Forelimb muscle (tissue), 1 donor: ENCODE results near the gene DRC3. TPM values are rescaled to one million over a fixed set of nuclear protein-coding genes. Genes with fewer than 3 reads are reported as not detected.
"Not testable (repeated sequence)": the region's sequence is repeated elsewhere in the genome, so short reads cannot be mapped to it uniquely, and the experiment has no call there.

Source experiments
- DNase-seq: peaks from one replicate; pipeline ENCODE4 v3.0.0-alpha.2; 2013; ENCODE audit warnings: low read depth
- polyA plus RNA-seq: library from polyadenylated mRNA; unstranded; fragments of 120-200 nt; gene quantifications from one replicate; pipeline ENCODE4 v1.2.1, GENCODE V29; 2013; ENCODE audit not compliant: insufficient read length

Gene DRC3
- polyA plus RNA-seq, 1 donor: 6.6 TPM

DNA sequence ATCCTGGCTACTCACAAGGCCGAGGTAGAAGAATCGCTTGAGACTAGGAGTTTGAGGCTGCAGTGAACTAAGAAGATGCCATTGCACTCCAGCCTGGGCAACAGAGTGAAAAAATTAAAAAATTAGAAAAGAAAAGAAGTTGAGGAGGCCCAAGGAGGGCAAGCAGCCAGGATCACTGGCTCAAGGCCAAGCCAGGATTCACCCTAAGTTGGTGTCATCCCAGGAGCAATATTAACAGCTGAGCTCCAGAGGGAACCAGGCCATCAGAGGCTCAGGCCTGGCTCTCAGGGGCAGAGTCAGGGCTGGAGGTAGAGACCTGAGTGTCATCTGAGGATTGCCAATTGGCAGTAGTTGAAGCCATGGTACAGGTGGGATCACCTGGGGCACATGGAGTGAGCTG, 20.7 kb downstream of the DRC3 start:
- DNase-seq: no peak

DNA sequence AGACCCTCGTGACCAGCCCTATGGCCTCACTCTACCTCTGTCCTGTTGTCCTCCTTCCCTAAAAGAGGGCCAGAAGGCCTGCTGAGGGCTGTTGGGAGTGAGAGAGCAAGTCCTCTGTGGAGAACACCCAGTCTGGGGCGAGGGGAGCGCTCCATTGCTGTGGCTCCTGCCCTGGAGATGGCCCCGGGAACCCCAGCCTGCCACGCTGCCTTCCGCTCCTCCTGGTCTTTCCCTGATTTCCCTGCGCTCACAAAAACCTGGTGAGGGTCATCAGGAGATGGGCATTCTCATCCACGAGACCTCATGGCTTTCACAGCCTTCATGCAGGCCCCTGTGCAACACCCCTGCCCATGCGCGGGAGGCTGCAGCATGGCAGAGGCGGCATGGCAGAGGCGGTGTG, 21.2 kb downstream of the DRC3 start:
- no peak for DNase-seq

DNA sequence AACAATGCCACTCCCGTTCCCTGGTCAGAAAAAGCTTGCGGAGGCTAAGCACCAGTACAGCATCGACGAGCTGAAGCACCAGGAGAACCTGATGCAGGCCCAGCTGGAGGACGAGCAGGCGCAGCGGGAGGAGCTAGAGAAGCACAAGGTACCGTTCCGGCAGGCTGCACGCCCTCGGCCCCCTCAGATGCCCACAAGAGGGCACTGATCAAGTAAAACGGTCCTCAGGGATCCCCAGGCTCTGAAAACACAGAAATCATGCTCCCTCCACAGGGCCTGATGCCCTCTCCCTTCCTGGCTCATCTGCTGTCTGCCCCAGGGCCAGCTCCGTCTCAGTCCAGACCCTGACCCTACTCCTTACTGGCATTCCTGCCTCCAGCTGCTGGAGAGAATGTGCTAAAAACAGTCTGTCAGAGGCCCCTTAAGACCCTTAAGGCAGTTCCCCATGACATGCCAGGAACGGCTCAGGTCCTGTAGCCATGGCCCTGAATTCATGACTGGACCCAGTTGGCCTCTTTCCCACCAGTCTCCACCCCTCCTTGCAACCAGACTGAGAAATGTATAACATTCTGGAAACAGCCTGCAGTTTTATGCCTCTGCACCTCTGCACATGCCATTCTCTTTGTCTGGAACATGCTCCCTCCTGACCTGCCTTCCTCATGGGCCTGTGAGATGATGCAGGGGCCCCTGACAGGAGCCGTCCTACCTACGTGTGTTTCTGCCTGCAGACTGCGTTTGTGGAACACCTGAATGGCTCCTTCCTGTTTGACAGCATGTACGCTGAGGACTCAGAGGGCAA, 21.8 kb downstream of the DRC3 start:
- no peak for DNase-seq

DNA sequence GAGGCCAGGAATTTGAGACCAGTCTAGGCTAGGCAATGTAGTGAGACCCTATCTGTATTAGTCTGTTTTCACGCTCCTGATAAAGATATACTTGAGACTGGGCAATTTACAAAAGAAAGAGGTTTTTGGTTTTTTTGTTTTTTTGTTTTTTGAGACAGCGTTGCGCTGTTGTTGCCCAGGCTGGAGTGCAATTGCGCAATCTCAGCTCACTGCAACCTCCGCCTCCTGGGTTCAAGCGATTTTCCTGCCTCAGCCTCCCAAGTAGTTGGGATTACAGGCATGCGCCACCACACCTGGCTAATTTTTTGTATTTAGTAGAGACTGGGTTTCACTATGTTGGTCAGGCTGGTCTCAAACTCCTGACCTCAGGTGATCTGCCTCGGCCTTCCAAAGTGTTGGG, 23.2 kb downstream of the DRC3 start:
- not testable (repeated sequence) for DNase-seq

DNA sequence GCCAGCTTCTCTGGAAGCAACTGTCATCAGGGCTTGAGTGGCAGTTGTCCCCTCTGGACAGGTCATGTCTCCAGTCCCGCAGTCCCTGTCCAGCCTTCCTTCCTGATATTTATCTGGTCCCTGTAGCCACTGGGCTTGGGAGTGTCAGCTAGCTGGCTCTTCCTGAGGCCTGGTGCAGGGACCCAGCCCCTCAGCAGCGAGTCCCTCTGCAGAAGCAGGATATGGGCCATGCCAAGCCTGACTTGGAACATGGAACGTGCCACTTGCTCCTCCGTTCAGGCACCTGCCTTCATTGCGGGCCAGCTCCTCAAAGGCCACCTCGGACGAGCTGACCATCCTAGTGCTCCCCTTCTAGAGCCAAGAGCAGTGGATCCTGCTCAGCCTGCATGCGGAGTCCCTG, 26.3 kb downstream of the DRC3 start:
- no peak for DNase-seq

DNA sequence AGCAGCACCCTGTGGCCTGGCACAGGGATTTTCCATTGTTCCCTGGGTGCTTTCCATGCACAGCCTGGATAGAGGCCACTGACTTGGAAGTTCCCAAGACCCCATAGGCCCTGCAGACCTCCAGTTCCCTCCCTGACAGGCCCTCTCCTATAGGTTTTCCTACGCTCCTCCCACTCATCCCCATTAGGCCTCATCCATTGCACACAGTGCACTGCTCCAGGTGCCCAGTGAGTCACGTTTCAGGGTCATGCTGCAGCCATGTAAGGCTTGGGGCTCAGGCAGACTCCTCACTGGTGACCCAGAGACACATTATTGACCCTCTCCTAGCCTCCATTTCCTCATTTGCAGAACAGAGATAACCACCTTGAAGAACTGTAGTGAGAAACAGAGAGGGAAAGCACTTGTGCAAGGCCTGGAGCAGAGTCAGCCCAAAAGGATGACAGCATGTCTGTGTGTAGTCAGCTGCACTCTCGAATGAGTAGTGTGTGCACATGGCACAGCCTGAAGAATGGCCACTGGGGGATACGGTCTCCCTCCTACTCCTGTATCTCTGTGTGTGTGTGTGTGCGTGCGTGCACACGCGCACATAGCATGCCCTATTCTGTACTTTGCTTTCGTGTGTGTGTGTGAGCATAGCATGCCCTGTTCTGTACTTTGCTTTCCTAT, 26.8 kb downstream of the DRC3 start:
- no peak for DNase-seq

DNA sequence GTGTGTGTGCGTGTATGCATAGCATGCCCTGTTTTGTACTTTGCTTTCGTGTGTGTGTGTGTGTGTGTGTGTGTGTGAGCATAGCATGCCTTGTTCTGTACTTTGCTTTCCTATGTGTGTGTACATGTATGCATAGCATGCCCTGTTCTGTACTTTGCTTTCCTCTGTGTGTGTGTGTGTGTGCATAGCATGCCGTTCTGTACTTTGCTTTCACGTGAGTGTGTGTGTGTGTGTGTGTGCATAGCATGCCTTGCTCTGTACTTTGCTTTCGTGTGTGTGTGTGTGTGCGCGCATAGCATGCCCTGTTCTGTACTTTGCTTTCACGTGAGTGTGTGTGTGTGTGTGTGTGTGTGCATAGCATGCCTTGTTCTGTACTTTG, 27.4 kb downstream of the DRC3 start:
- DNase-seq: no peak

DNA sequence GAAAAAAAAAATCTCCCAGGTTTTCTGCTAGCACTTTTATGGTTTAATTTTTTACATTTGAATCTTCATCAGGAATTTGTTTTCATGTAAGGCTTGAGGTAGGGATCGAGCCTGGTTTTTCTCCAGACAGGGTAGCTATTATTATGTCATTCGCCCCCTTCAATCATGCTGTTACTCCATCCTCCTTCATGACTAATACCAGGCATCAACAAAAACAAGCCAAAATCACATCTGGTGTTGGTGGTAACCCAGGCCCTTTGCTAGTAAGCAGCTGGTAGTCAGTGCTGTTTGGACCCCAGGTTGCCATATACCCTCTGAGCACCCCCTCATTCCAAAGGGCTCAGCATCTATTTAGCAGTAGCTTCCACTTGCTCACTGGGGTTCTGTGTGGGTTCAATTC, 29.5 kb downstream of the DRC3 start:
- no peak for DNase-seq

DNA sequence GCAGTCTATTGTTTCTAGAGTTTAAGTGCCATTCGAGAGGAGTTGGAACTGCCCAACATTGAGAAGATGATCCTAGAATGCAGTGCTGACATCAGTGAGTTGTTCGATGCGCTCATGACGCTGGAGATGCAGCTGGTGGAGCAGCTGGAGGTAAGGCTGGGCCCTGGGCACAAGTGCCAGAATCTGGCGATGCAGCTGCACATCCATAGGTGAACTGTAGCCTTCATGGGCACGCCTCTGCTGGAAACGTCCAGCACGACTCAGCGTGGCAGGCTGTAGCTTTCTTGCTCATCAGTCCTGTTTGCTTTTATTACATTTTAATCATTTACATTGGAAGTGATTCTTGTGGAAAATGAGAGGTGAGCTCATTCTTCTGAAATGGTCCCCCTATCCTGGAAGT, 31.7 kb downstream of the DRC3 start:
- DNase-seq: no peak

DNA sequence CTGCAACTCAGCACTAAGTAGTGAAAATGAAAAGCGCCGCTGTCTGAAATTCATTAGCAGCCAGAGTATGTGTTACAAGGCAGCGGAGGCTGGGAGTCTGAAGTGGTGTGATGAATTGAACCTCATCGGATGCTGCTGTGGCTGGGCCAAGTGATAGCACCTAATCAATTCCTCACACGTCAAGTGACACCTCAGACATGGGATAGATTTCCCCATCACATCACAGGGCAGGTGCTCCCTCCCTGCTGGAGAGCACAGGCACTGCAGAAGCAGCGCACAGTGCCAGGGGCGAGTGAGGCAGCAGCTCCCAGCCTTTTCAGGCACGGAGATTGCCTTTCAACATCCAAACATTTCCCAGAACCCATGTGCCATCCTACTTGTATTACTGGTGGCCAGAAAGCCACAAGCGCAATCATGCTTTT, 32.2 kb downstream of the DRC3 start:
- DNase-seq: no peak

DNA sequence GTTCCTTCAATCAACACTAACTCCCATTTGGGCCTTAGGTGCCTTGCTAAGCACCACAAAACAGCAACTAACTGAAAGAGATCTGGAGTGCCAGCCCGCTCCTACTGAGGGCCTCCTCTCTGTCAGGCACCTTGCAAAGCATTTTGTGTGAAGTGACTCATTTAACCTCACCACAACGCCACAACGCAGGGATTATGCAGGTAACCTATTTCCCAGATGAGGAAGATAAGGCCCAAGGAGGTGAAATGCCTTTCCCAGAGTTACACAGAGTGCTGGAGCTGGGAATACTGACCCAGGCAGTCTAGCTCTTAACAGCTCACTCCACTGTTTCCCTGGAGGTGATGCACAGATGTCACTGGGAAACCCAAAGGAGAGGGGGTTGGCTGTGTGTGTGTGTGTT, 32.8 kb downstream of the DRC3 start:
- no peak for DNase-seq

DNA sequence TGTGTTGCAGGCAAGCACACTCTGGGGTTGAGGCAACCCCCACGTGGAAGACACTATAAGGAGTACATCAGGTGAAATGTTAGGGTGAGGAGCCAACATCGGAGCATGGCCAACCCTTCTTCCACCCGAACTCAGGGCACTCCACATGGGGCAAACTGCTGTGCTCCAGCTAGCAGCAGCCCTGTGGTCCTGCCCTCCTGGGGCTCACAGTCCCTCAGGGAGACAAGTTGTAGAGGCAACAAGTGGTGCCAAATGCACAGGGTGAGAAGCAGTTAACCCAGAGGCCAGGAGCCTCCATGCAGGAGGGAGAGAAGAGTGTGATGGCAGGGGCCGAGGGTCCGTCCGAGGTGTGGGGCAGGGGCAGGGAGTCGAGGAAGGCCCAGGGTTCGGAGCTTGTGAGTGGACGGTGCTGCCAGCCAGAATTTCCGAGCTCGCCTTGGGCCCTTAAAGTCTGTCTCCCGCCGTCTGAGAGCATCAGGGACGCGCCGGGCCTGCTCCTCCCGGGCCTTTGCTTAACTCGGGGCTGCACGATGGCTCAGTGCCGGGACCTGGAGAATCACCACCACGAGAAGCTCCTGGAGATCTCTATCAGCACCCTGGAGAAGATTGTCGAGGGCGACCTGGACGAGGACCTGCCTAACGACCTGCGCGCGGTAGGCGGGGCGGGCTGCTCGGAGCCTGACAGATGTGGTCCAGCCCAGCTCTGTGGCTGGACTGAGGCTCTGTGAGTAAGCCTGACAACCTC, 34.0 kb downstream of the DRC3 start:
- no peak for DNase-seq

DNA sequence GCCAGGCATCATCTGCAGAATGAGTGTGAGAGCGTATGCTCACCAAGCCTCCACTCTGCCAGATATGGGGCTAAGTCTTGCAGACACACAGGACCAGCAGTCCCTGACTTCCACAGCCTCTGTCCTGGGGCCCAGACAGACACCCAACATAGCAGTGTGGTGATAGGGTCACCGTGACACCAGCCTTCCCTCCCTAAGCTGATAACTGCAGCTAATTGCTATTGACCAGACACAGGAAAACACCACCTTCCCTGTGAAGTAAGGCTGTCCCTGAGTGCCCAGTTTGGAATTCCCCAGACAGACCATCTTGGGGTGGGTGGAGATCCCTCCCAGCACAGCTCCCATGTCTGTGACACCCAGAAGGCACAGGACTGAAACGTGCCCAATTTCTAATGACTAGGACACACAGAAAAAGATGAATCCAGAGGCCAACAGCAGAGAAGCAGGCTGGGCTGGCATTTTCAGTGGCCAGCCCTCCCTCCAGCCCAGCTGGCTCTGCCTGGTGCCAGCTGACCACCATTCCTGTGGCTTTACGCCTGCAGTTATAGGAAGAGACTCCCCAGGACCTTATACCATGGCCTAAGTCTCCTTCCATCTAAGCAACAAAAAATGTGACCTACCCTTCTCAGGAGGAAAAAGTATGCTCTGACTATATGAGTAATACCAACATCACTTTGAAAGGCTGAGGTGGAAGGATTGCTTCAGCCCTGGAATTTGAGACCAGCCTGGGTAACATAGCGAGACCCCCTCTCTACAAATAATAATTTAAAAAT, 36.0 kb downstream of the DRC3 start:
- no peak for DNase-seq

DNA sequence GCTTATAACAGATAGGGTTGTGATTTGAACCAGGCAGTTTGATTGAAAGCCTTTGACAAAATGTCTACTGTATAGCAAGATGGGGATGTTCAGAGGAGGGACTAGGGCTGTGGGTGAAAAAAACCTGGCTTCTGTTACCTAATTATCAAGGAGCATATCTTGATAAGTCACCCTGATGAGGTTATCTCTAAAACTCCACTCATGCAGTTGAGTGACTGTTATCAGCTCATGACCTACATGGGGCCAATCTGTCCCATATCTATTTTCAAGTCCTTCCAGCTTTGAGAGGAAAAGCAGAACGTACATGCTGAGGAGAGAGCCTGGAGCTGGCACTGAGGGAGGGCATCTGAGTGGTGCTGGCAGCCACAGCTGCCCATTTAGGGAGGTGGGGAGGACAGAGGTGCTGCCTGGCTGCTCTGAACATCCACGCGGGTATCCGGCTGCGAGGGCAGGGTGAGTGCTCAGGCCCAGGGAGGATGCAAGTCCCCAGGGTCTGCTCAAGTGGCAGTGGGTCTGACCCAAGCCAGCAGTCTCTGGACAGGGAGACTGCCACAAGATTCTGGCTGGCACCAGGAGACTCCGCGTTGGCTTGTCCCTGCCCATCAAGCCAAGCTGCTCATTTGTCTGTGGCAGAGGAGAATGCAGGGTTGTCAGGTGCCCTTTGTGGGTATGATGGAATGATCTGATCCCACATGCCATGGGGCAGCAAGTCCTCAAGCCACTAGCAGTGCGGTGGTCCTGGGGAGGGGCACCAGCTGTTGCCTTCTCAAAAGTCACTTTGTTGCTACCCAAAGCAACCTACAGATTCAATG, 37.2 kb downstream of the DRC3 start:
- no peak for DNase-seq

DNA sequence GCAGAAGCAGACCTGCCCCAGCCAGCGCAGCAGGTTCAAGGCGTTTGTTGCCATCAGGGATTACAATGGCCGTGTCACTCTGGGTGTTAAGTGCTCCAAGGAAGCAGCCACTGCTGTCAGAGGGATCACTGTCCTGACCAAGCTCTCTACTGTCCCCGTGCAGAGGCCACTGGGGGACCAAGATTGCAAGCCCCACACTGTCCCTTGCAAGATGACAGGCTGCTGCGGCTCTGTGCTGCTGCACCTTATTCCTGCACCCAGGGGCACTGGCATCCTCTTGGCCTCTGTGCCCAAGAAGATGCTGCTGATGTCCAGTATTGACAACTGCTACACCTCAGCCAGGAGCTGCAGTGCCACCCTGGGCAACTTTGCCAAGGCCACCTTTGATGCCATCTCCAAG, 38.6 kb downstream of the DRC3 start:
- no peak for DNase-seq

DNA sequence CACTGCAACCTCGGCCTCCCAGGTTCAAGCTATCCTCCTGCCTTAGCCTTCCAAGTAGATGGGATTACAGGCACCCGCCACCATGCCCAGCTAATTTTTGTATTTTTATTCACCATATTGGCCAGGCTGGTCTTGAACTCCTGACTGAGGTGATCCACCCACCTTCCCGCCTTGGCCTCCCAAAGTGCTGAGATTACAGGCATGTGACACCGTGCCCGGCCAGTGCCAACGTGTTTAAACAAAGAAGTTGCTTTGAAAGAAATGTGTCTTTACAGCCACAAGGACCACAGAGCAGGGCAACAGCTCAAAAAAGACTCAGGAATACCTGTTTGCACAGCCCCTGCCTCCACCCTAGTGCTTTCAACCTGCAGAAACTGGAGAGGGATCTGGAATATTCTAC, 41.3 kb downstream of the DRC3 start:
- DNase-seq: no peak

DNA sequence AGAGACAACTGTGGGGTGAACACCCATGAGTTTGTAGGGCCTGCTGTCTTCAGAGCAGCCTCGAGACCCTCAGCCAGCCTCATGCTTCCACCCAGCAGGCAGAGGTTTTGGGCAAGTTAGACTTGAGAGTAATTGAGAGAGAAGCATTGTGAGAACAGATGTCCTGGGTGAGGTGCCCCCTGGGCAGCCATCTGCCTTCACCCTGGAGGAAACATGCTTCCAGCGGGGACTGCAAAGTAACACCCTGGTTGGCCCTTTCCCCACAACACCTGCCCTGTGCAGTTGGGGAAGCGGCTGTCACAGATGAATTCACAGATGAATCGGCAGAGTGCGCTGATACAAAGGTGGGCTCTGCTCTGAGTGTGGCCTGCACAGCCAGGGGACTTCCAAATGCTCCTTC, 42.9 kb downstream of the DRC3 start:
- DNase-seq: no peak

DNA sequence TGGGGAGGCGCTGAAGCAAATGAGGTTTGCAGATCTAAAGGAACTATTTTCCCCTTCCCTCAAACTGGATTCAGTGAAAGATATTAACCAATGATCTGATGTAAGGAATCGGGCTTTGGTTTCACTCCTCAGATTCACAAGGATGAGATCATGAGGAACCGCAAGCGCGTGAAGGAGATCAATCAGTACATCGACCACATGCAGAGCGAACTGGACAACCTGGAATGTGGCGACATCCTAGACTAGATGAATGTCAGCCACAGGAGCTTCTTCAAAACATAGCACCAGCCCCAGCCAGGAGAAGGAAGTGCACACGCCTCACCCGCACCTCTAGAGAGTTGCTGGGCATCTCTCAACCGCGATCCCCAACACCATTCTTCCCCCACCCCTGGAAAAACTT, 43.8 kb downstream of the DRC3 start:
- no peak for DNase-seq

DNA sequence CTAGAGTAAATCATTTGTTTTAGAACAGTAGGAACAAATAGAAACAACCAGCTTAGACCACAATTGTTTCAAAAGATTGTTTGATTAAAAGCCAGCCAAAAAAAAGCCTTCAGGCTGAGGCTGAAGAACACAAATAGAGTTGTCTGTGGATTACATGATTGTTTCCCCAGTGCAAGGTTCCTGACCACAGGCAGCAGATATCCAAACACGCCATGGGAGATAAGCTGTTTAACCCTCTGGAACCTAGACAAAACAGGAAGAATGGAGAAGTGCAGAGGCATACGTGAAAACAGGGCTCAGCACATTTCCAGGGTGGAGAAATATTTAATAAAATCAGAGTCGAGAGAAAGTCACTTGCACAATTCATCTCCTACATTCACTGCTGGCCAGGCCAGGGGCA, 45.3 kb downstream of the DRC3 start:
- DNase-seq: no peak

DNA sequence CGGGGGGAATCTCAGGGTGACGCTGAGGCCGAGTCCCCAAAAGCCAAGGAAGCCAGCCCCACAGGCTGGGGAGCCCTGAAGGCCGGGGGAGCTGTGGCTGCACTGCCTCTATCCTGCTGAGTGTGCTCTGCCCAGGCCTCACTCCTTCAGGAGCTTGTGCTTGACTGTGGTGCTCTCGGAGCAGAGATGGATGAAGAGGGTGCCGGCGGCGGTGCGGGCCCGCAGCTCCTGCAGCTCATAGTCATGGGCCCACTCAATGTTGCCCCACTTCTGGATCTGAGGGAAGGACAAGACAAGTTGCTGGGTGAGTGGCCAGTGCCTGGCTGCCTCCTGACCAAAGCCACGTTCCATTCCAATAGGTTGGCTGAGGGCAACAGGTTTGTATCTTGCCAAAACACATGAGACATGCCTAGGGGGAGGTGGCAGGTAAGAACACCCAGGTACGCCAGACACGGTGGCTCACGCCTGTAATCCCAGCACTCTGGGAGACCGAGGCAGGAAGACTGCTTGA, 45.8 kb downstream of the DRC3 start:
- no peak for DNase-seq

DNA sequence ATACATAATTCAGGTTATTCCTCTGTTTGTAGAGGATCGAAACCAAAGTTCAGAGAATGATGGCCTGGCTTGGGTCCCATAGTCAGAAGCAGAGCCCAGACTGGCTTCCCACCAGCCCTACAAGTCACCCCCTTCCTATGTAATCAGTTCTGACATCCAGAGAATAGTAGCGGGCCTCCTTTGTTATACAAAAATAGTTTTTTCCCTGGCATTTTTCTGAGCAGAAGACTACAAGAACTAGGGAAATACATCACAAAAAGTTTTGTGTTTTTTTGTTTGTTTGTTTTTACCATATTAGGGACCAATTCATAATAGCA, 47.1 kb downstream of the DRC3 start:
- no peak for DNase-seq
